B cell (primary cell): ENCODE results near the gene ITPK1. TPM values are rescaled to one million over a fixed set of nuclear protein-coding genes. Genes with fewer than 3 reads are reported as not detected.

Experiments
- ATAC-seq: fragments of 200-7000 bp; cut with Tn5 transposase; one replicate; pipeline ENCODE4 v1.10.0; 2021; ENCODE audit warnings: low read depth, mild to moderate bottlenecking, moderate number of reproducible peaks, moderate library complexity
- CTCF ChIA-PET: fragments of 350-600 bp; sonication (Branson Sonifier 250); formaldehyde crosslinking; loops from one replicate; lab custom pipeline; 2021; ENCODE audit warnings: antibody characterized with exemption, inconsistent platforms; lab: Charles Lee
- POLR2A ChIA-PET: fragments of 350-600 bp; sonication (Branson Sonifier 250); formaldehyde crosslinking; loops from one replicate; lab custom pipeline; 2021; ENCODE audit warnings: antibody characterized with exemption; lab: Charles Lee
- DNase-seq: peaks from one replicate; pipeline ENCODE4 v3.0.0; 2013
- H2AFZ ChIP-seq: 2 replicates; pipeline ENCODE4 v1.6.1; 2012; ENCODE audit warnings: mild to moderate bottlenecking, low read depth, low read length; ENCODE audit not compliant: insufficient read depth, poor library complexity, severe bottlenecking
- H3K27ac ChIP-seq, 2 donors: 1 replicate in 1 of 2; 2 replicates in 1 of 2; pipeline ENCODE4 v1.5.1; 2012 to 2013; ENCODE audit warnings: low read length in 2 of 2, mild to moderate bottlenecking in 2 of 2, moderate library complexity in 1 of 2
- H3K27me3 ChIP-seq, 4 experiments: fragments of 200-600 bp in 1 of 4; sonication (generic) in 1 of 4; replicated peaks in 1 of 4; 1 replicate in 2 of 4; 2 replicates in 2 of 4; pipeline versions ENCODE4 v1.6.1 to v1.7.0; 2013 to 2016; ENCODE audit warnings: low read length in 3 of 4, mild to moderate bottlenecking in 2 of 4, mixed read lengths in 1 of 4, moderate library complexity in 1 of 4; ENCODE audit not compliant: insufficient read depth in 4 of 4, control insufficient read depth in 3 of 4; ENCODE audit errors: control extremely low read depth in 1 of 4
- H3K36me3 ChIP-seq, 2 experiments: replicated peaks in 1 of 2; 1 replicate in 1 of 2; 2 replicates in 1 of 2; pipeline versions ENCODE4 v1.6.1 to v1.7.1; 2013; ENCODE audit warnings: low read length in 1 of 2; ENCODE audit not compliant: insufficient read depth in 2 of 2, control insufficient read depth in 1 of 2; ENCODE audit errors: control extremely low read depth in 1 of 2, extremely low read depth in 1 of 2
- H3K4me1 ChIP-seq, 2 donors: fragments of 200-600 bp in 1 of 2; sonication (generic) in 1 of 2; 1 replicate in 1 of 2; 2 replicates in 1 of 2; pipeline versions ENCODE4 v1.5.1 to v1.6.1; 2013 to 2017; ENCODE audit warnings: low read length in 2 of 2; ENCODE audit not compliant: control insufficient read depth in 2 of 2, insufficient read depth in 2 of 2
- H3K4me2 ChIP-seq: replicated peaks from 2 replicates; pipeline ENCODE3; 2012; ENCODE audit warnings: mild to moderate bottlenecking, low read depth, low read length; ENCODE audit not compliant: poor library complexity, severe bottlenecking
- H3K4me3 ChIP-seq, 5 experiments: fragments of 200-600 bp in 1 of 5; sonication (generic) in 1 of 5; 1 replicate in 3 of 5; 2 replicates in 2 of 5; pipeline versions ENCODE4 v1.5.1 to v1.7.0; 2011 to 2016; ENCODE audit warnings: low read length in 4 of 5, mild to moderate bottlenecking in 4 of 5, low read depth in 2 of 5, control low read depth in 1 of 5, moderate library complexity in 1 of 5; ENCODE audit not compliant: insufficient read depth in 1 of 5; ENCODE audit errors: control extremely low read depth in 1 of 5, extremely low read depth in 1 of 5
- H3K79me2 ChIP-seq: fragments of 200-600 bp; sonication (generic); one replicate; pipeline ENCODE4 v1.6.0; 2016; ENCODE audit warnings: low read length; ENCODE audit not compliant: control insufficient read depth, insufficient read depth
- H3K9ac ChIP-seq: fragments of 200-600 bp; sonication (generic); 2 replicates; pipeline ENCODE4 v1.6.1; 2017; ENCODE audit warnings: mild to moderate bottlenecking, low read length, moderate library complexity
- H3K9me3 ChIP-seq, 3 donors: one replicate each; pipeline versions ENCODE4 v1.6.1 to v1.7.1; 2013; ENCODE audit warnings: low read length in 2 of 3; ENCODE audit not compliant: control insufficient read depth in 2 of 3, insufficient read depth in 1 of 3; ENCODE audit errors: control extremely low read depth in 1 of 3
- H4K20me1 ChIP-seq: 2 replicates; pipeline ENCODE4 v1.6.0; 2012; ENCODE audit warnings: mild to moderate bottlenecking, low read length; ENCODE audit not compliant: insufficient read depth, control insufficient read depth, poor library complexity, severe bottlenecking
- H3K27ac Mint-ChIP-seq: one replicate; pipeline ENCODE4 v1.8.0; 2021; ENCODE audit warnings: mixed read lengths
- H3K27me3 Mint-ChIP-seq: one replicate; pipeline ENCODE4 v1.8.0; 2021; ENCODE audit warnings: mixed read lengths
- H3K4me1 Mint-ChIP-seq: one replicate; pipeline ENCODE4 v1.8.0; 2021; ENCODE audit warnings: mixed read lengths
- H3K4me3 Mint-ChIP-seq: one replicate; pipeline ENCODE4 v1.8.0; 2021; ENCODE audit warnings: mixed read lengths
- H3K9me3 Mint-ChIP-seq: one replicate; pipeline ENCODE4 v1.8.0; 2022; ENCODE audit warnings: mixed read lengths; ENCODE audit not compliant: insufficient read depth
- CTCF ChIP-seq: fragments of 200-600 bp; IDR thresholded peaks from one replicate; pipeline ENCODE4 v1.8.0; 2022; ENCODE audit warnings: antibody characterized with exemption, mild to moderate bottlenecking
- EZH2 ChIP-seq: IDR thresholded peaks from 2 replicates; pipeline ENCODE4 v1.6.1; 2012; ENCODE audit warnings: borderline replicate concordance, low read depth, mild to moderate bottlenecking, moderate library complexity, low read length; ENCODE audit not compliant: insufficient read depth, poor library complexity, severe bottlenecking
- WGBS: methylation state at CpG from one replicate; pipeline ENCODE4 v1.1.5; 2013; ENCODE audit warnings: missing lambda C conversion rate; ENCODE audit not compliant: insufficient coverage; 5-methylcytosine and 5-hydroxymethylcytosine counted together
- intact Hi-C: fragments of 100-400 bp; cut with micrococcal nuclease; formaldehyde crosslinking; loops from one replicate; pipeline ENCODE4 v1.10.0; 2022
- polyA plus RNA-seq: library from polyadenylated mRNA; depleted of rRNA; stranded (reverse); fragments of >200 nt; gene quantifications from 2 replicates; pipeline ENCODE4 v1.2.3, GENCODE V29; 2012
- total RNA-seq, 2 donors: library from RNA; stranded (reverse); fragments of 120-200 nt in 1 of 2; gene quantifications; 1 replicate in 1 of 2; 2 replicates in 1 of 2; pipeline versions ENCODE4 v1.2.3 to v1.2.4, GENCODE V29; 2013 to 2022

ITPK1 gene
- total and polyA plus RNA-seq, 2 donors (not counting 1 experiment from before 2014, with no cell fraction given) = 46.0 to 46.9 TPM

- Histone ChIP-seq H2AFZ (no peak overlapping the region), H3K9me3 (no peaks in the 10 kb centered on the region), H4K20me1 (no peaks in the 10 kb centered on the region), H3K79me2 (no peaks in the 10 kb centered on the region), H3K27me3 (no peaks in the 10 kb centered on the region), H3K36me3 (no peaks in the 10 kb centered on the region), H3K9ac (no peak overlapping the region), H3K27ac (no peak overlapping the region), H3K4me2 (no peak overlapping the region), H3K4me1 (no peaks in the 10 kb centered on the region), H3K4me3 (no peak overlapping the region)
- H3K4me1 Mint-ChIP-seq = no peaks in the 10 kb centered on the region
- CTCF ChIA-PET = interaction anchor here (1.3 to 1.8 kb wide), 2 partner anchors 14 to 194 kb away, joined by 3 to 5 read pairs; no protein-coding TSS in a partner anchor
- H3K27me3 Mint-ChIP-seq = peaks cover 4% of the 10 kb centered on the region
- POLR2A ChIA-PET = no interaction called here
- H3K9me3 Mint-ChIP-seq = no peaks in the 10 kb centered on the region
- WGBS = 73% methylated on average over 8 of the region's 9 CpGs
- H3K4me3 Mint-ChIP-seq = no peak overlapping the region
- H3K27ac Mint-ChIP-seq = no peak overlapping the region
- DNase-seq = no peak
- intact Hi-C loops = no loop called here
- TF ChIP-seq CTCF = no peak
- no peak for TF ChIP-seq EZH2
- no peak for ATAC-seq
Measured at GRCh38 chr14:93146119-93146518, 30.4 kb upstream of the ITPK1 start.

- H3K4me3 Mint-ChIP-seq = no peak overlapping the region
- TF ChIP-seq CTCF (no peak), EZH2 (no peak)
- Histone ChIP-seq H3K79me2 (no peaks in the 10 kb centered on the region), H2AFZ (no peak overlapping the region), H4K20me1 (no peaks in the 10 kb centered on the region), H3K9ac (no peak overlapping the region), H3K27me3 (no peaks in the 10 kb centered on the region), H3K27ac (no peak overlapping the region), H3K4me3 (no peak overlapping the region), H3K4me2 (no peak overlapping the region), H3K4me1 (no peaks in the 10 kb centered on the region), H3K9me3 (no peaks in the 10 kb centered on the region), H3K36me3 (no peaks in the 10 kb centered on the region)
- peaks cover 2% of the 10 kb centered on the region for H3K4me1 Mint-ChIP-seq
- no peak overlapping the region for H3K27ac Mint-ChIP-seq
- no peaks in the 10 kb centered on the region for H3K9me3 Mint-ChIP-seq
- CTCF ChIA-PET = interaction anchor here (1.2 to 1.6 kb wide), 3 partner anchors 29 to 191 kb away, joined by 3 to 5 read pairs (median 4); no protein-coding TSS in a partner anchor
- POLR2A ChIA-PET = no interaction called here
- DNase-seq (no peak), ATAC-seq (no peak)
- intact Hi-C loops = no loop called here
- 64% methylated on average over 3 of the region's 13 CpGs for WGBS
- no peaks in the 10 kb centered on the region for H3K27me3 Mint-ChIP-seq
Measured at GRCh38 chr14:93142854-93143652, 27.3 kb upstream of the ITPK1 start.
